H1 (cell line): ENCODE results near the gene IKZF3. TPM values are rescaled to one million over a fixed set of nuclear protein-coding genes. Genes with fewer than 3 reads are reported as not detected.
A peak's percentile ranks its signal among the peaks of the same experiment; 100 is the strongest.

Experiments used
- BACH1 ChIP-seq: IDR thresholded peaks from 2 replicates; pipeline ENCODE4 v1.6.1; 2012; ENCODE audit warnings: low read length, improper control_type of control experiment
- CBX8 ChIP-seq: fragments of 300-800, 300-1000 bp; sonication (generic); IDR thresholded peaks from 2 replicates; pipeline ENCODE4 v1.7.1; 2016; ENCODE audit warnings: low read depth, low read length, borderline replicate concordance
- CEBPB ChIP-seq: IDR thresholded peaks from 2 replicates; pipeline ENCODE4 v1.6.1; 2012; ENCODE audit warnings: low read depth, low read length
- CHD1 ChIP-seq: IDR thresholded peaks from 2 replicates; pipeline ENCODE4 v1.6.1; 2012; ENCODE audit warnings: low read depth, low read length, improper control_type of control experiment
- EGR1 ChIP-seq: IDR thresholded peaks from 2 replicates; pipeline ENCODE4 v1.6.1; 2011; ENCODE audit warnings: low read depth, low read length, borderline replicate concordance
- FOSL1 ChIP-seq: IDR thresholded peaks from 2 replicates; pipeline ENCODE4 v1.6.1; 2011; ENCODE audit warnings: mild to moderate bottlenecking, low read depth, low read length, moderate library complexity; ENCODE audit not compliant: insufficient read depth
- HDAC6 ChIP-seq: IDR thresholded peaks from one replicate; pipeline ENCODE4 v1.7.1; 2012; ENCODE audit warnings: low read depth, mild to moderate bottlenecking, inconsistent platforms, low read length, moderate library complexity
- JUN ChIP-seq: IDR thresholded peaks from 2 replicates; pipeline ENCODE4 v1.6.1; 2011; ENCODE audit warnings: low read depth, mild to moderate bottlenecking, improper control_type of control experiment, low read length
- KDM5A ChIP-seq: fragments of 200-600 bp; IDR thresholded peaks from 2 replicates; pipeline ENCODE4 v1.7.1; 2012; ENCODE audit warnings: mild to moderate bottlenecking, low read length, inconsistent platforms, mixed read lengths
- MAFK ChIP-seq: IDR thresholded peaks from 2 replicates; pipeline ENCODE4 v1.6.1; 2012; ENCODE audit warnings: low read depth, mild to moderate bottlenecking, improper control_type of control experiment, low read length
- NRF1 ChIP-seq: IDR thresholded peaks from 2 replicates; pipeline ENCODE4 v1.6.1; 2011; ENCODE audit warnings: mild to moderate bottlenecking, low read depth, low read length, improper control_type of control experiment
- PHF8 ChIP-seq: fragments of 200-600 bp; sonication (generic); conservative IDR thresholded peaks from 2 replicates; pipeline ENCODE4 v1.7.1; 2012; ENCODE audit warnings: low read depth, mild to moderate bottlenecking, inconsistent platforms, low read length, moderate library complexity
- POLR2A ChIP-seq, 2 experiments: IDR thresholded peaks; 1 replicate in 1 of 2; 2 replicates in 1 of 2; pipeline ENCODE4 v1.6.1; 2011; ENCODE audit warnings: low read depth in 2 of 2, low read length in 2 of 2, mild to moderate bottlenecking in 2 of 2; ENCODE audit errors: control extremely low read depth in 1 of 2
- POLR2AphosphoS5 ChIP-seq: IDR thresholded peaks from 2 replicates; pipeline ENCODE4 v1.6.1; 2011; ENCODE audit warnings: low read depth, low read length
- POU5F1 ChIP-seq: IDR thresholded peaks from 2 replicates; pipeline ENCODE4 v1.6.1; 2011; ENCODE audit warnings: low read depth, mild to moderate bottlenecking, low read length, moderate library complexity
- RAD21 ChIP-seq, 2 experiments: IDR thresholded peaks in 1 of 2; conservative IDR thresholded peaks in 1 of 2; 2 replicates each; pipeline ENCODE4 v1.6.1; 2011; ENCODE audit warnings: low read depth in 2 of 2, low read length in 2 of 2, improper control_type of control experiment in 1 of 2, inconsistent platforms in 1 of 2, mild to moderate bottlenecking in 1 of 2, moderate library complexity in 1 of 2
- RXRA ChIP-seq: IDR thresholded peaks from 2 replicates; pipeline ENCODE4 v1.6.1; 2011; ENCODE audit warnings: low read depth, mild to moderate bottlenecking, low read length, moderate library complexity; ENCODE audit not compliant: insufficient read depth
- SAP30 ChIP-seq: fragments of 300-600 bp; sonication (generic); IDR thresholded peaks from 2 replicates; pipeline ENCODE4 v1.7.1; 2012; ENCODE audit warnings: low read length, moderate library complexity, mild to moderate bottlenecking, inconsistent platforms; ENCODE audit not compliant: insufficient read depth, insufficient replicate concordance
- SP2 ChIP-seq: IDR thresholded peaks from 2 replicates; pipeline ENCODE4 v1.6.1; 2012; ENCODE audit warnings: mild to moderate bottlenecking, low read length, inconsistent platforms
- SP4 ChIP-seq: IDR thresholded peaks from 2 replicates; pipeline ENCODE4 v1.6.1; 2012; ENCODE audit warnings: low read length, inconsistent platforms
- YY1 ChIP-seq: IDR thresholded peaks from 2 replicates; pipeline ENCODE4 v1.6.1; 2011; ENCODE audit warnings: low read depth, mild to moderate bottlenecking, low read length
- polyA plus RNA-seq, 7 experiments: library from polyadenylated mRNA; depleted of rRNA in 3 of 7; stranded (reverse) in 5 of 7; unstranded in 2 of 7; fragments of >200 nt in 5 of 7; fragments of 200-250 nt in 2 of 7; gene quantifications; 1 replicate in 5 of 7; 2 replicates in 1 of 7; 4 replicates in 1 of 7; pipeline versions ENCODE4 v1.2.1 to v1.2.3, GENCODE V29; 2011 to 2013; ENCODE audit warnings: missing spikeins in 2 of 7, mixed read lengths in 2 of 7
- total RNA-seq: library from RNA; stranded (reverse); fragmentation: NEBNext Ultra II Directional; extraction: Animal tissue kit (Norgen Biotek cat#: 25700); gene quantifications from 2 replicates; pipeline ENCODE4 v1.2.1, GENCODE V29; 2021
- TF ChIP-seq, protein P1 (sequence below): IDR thresholded peaks from 2 replicates; pipeline ENCODE4 v1.6.1; 2012; ENCODE audit warnings: inconsistent platforms
- TF ChIP-seq, protein P2 (sequence below): IDR thresholded peaks from 2 replicates; pipeline ENCODE4 v1.6.1; 2012; ENCODE audit warnings: inconsistent platforms
- TF ChIP-seq, protein P3 (sequence below): IDR thresholded peaks from 2 replicates; pipeline ENCODE4 v1.6.1; 2012; ENCODE audit warnings: low read length, inconsistent platforms

Gene IKZF3
- total and polyA plus RNA-seq, 2 of the 8 experiments (the other 6 are each of a cell fraction or from before 2014, with no cell fraction given), result 0.23 to 0.56 TPM

DNA sequence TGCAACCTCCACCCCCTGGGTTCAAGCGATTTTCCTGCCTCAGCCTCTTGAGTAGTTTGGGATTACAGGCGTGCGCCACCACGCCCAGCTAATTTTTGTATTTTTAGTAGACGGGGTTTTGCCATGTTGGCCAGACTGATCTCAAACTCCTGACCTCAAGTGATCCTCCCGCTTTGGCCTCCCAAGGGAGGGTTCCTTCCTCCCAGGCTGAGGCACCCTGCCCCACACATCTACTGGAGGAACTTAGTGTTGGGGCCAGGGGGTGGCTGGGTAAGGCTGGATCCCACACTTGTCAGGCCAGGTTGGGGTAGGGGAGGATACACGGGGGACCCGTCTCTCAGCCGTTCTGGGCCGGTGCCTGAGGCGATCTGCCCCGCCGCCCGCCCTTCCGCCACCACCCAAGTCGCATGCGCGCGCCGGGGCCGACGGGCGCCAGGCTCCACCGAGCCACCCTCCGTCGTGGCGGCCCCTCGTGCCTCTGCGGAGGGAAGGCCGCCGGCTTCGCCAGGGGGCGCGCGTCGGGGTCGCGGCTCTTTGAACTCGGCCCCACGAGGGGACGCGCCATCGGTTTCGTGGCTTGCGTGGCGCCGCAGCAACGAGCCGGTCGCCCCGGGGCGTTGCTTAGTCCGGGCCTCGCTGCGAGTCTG, 110.5 kb downstream of the IKZF3 start (continued):
- TF ChIP-seq RAD21 (IDR thresholded peaks at IDR 0.05 in 1 of 2, conservative IDR thresholded peaks at IDR 0.05 in 1 of 2; ENCODE audit: low read depth in 2 of 2, low read length in 2 of 2) (no peak), POU5F1 (no peak), SP4 (no peak), MAFK (no peak), FOSL1 (no peak), PHF8 (no peak), SAP30 (no peak), YY1 (no peak), SP2 (no peak), JUN (no peak), BACH1 (no peak; the same call in 1 of the 2 replicates), HDAC6 (no peak), EGR1 (no peak), KDM5A (no peak), CEBPB (no peak), CBX8 (no peak), POLR2A (IDR thresholded peaks at IDR 0.05; ENCODE audit: control extremely low read depth in 1 of 2, low read depth in 2 of 2, low read length in 2 of 2) (0 out of 3 replicates have a peak, but pooled peaks of 1 of the 2 experiments have one; percentile 20), NRF1 (no peak), POLR2AphosphoS5 (no peak), CHD1 (no peak), RXRA (no peak)
- TF ChIP-seq, protein P1, sequence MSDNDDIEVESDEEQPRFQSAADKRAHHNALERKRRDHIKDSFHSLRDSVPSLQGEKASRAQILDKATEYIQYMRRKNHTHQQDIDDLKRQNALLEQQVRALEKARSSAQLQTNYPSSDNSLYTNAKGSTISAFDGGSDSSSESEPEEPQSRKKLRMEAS, result peak; percentile 79
- TF ChIP-seq, protein P2, sequence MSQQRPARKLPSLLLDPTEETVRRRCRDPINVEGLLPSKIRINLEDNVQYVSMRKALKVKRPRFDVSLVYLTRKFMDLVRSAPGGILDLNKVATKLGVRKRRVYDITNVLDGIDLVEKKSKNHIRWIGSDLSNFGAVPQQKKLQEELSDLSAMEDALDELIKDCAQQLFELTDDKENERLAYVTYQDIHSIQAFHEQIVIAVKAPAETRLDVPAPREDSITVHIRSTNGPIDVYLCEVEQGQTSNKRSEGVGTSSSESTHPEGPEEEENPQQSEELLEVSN, result peak; percentile 54
- TF ChIP-seq, protein P3, sequence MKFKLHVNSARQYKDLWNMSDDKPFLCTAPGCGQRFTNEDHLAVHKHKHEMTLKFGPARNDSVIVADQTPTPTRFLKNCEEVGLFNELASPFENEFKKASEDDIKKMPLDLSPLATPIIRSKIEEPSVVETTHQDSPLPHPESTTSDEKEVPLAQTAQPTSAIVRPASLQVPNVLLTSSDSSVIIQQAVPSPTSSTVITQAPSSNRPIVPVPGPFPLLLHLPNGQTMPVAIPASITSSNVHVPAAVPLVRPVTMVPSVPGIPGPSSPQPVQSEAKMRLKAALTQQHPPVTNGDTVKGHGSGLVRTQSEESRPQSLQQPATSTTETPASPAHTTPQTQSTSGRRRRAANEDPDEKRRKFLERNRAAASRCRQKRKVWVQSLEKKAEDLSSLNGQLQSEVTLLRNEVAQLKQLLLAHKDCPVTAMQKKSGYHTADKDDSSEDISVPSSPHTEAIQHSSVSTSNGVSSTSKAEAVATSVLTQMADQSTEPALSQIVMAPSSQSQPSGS, result no peak
